Hematopoietic multipotent progenitor cell treated with erythropoietin and hydrocortisone succinate and interleukin-3 and kit ligand, for 8 days (in vitro differentiated cells): ENCODE measurements around the gene DNAH17.

Source experiments
- DNase-seq: peaks from one replicate; pipeline ENCODE4 v3.0.0-alpha.2; 2015

DNAH17 gene

GRCh38 chr17:78571329-78571728 lies 5.9 kb downstream of the DNAH17 start:
- no peak for DNase-seq

GRCh38 chr17:78568494-78569115 lies 8.6 kb downstream of the DNAH17 start:
- DNase-seq, result no peak

- DNase-seq, result no peak
Measured at GRCh38 chr17:78567991-78568390, 9.2 kb downstream of the DNAH17 start.

GRCh38 chr17:78566947-78567346 lies 10.2 kb downstream of the DNAH17 start:
- DNase-seq, result no peak

- no peak for DNase-seq
Measured at GRCh38 chr17:78563189-78564145, 13.7 kb downstream of the DNAH17 start.

GRCh38 chr17:78562734-78563133 lies 14.5 kb downstream of the DNAH17 start:
- no peak for DNase-seq

GRCh38 chr17:78561166-78561565 lies 16.0 kb downstream of the DNAH17 start:
- no peak for DNase-seq

- no peak for DNase-seq
Measured at GRCh38 chr17:78560731-78561130, 16.5 kb downstream of the DNAH17 start.

GRCh38 chr17:78559749-78560368 lies 17.3 kb downstream of the DNAH17 start:
- no peak for DNase-seq

- no peak for DNase-seq
Measured at GRCh38 chr17:78558989-78559388, 18.2 kb downstream of the DNAH17 start.

- DNase-seq, result no peak
Measured at GRCh38 chr17:78558181-78558850, 18.9 kb downstream of the DNAH17 start.

GRCh38 chr17:78557598-78558039 lies 19.6 kb downstream of the DNAH17 start:
- DNase-seq, result no peak

- no peak for DNase-seq
Measured at GRCh38 chr17:78556812-78557211, 20.4 kb downstream of the DNAH17 start.

GRCh38 chr17:78555746-78556401 lies 21.3 kb downstream of the DNAH17 start:
- no peak for DNase-seq

GRCh38 chr17:78550464-78550863 lies 26.7 kb downstream of the DNAH17 start:
- no peak for DNase-seq

- DNase-seq, result no peak
Measured at GRCh38 chr17:78548725-78549124, 28.5 kb downstream of the DNAH17 start.

- DNase-seq, result no peak
Measured at GRCh38 chr17:78547035-78547434, 30.2 kb downstream of the DNAH17 start.

- no peak for DNase-seq
Measured at GRCh38 chr17:78546476-78546875, 30.7 kb downstream of the DNAH17 start.

- no peak for DNase-seq
Measured at GRCh38 chr17:78544881-78545755, 32.1 kb downstream of the DNAH17 start.

- no peak for DNase-seq
Measured at GRCh38 chr17:78541488-78542206, 35.5 kb downstream of the DNAH17 start.

GRCh38 chr17:78539781-78540180 lies 37.4 kb downstream of the DNAH17 start:
- no peak for DNase-seq
